ENCODE results near the gene RPL27A. TPM values are rescaled to one million over a fixed set of nuclear protein-coding genes. Genes with fewer than 3 reads are reported as not detected.

Gene RPL27A
- total and polyA plus RNA-seq, 2 donors (not counting 1 experiment from before 2014, with no cell fraction given), result 1,009 to 1,473 TPM

DNA sequence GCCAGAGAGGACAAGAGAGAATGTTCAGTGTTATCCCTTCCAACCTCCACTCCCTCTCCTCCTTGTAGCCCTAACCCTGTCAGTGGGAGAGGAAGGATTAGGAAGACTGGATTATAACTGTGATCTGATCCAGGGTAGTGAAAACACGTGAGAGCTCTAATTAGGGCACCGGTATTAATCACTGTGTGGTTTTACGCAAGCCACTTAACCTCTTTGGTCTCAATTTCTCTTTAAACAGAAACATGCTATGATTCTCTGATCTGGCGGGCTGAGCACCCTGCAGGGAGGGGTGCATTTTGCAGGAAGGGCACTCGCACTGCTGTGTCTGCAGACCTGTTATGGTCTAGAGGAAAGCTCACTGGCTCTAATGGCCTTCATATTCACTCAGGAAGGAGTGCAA is 11.5 kb downstream of the RPL27A start:
- WGBS (ENCODE audit: insufficient coverage), result 100% methylated on average over 3 of the region's 5 CpGs
- Histone ChIP-seq H3K27ac (ENCODE audit: low read length in 2 of 2) (no peak overlapping the region), H3K4me1 (ENCODE audit: control insufficient read depth in 2 of 2, insufficient read depth in 2 of 2, low read length in 2 of 2) (peaks cover 6% of the 10 kb centered on the region in 2 donors), H3K27me3 (replicated peaks in 1 of 4; ENCODE audit: control extremely low read depth in 1 of 4, control insufficient read depth in 3 of 4, insufficient read depth in 4 of 4, low read length in 3 of 4) (no peaks in the 10 kb centered on the region), H4K20me1 (ENCODE audit: control insufficient read depth, insufficient read depth, low read length, poor library complexity, severe bottlenecking) (no peaks in the 10 kb centered on the region), H3K36me3 (replicated peaks in 1 of 2; ENCODE audit: control extremely low read depth in 1 of 2, control insufficient read depth in 1 of 2, extremely low read depth in 1 of 2, insufficient read depth in 2 of 2, low read length in 1 of 2) (no peaks in the 10 kb centered on the region), H2AFZ (ENCODE audit: insufficient read depth, low read depth, low read length, poor library complexity, severe bottlenecking) (no peak overlapping the region), H3K4me2 (replicated peaks; ENCODE audit: low read depth, low read length, poor library complexity, severe bottlenecking) (no peak overlapping the region), H3K79me2 (ENCODE audit: control insufficient read depth, insufficient read depth, low read length) (peaks cover 29% of the 10 kb centered on the region), H3K9ac (ENCODE audit: low read length) (no peak overlapping the region), H3K9me3 (ENCODE audit: control extremely low read depth in 1 of 3, control insufficient read depth in 2 of 3, insufficient read depth in 1 of 3, low read length in 2 of 3) (no peaks in the 10 kb centered on the region), H3K4me3 (ENCODE audit: control extremely low read depth in 1 of 5, extremely low read depth in 1 of 5, insufficient read depth in 1 of 5, low read depth in 2 of 5, low read length in 4 of 5) (no peak overlapping the region)
- Mint-ChIP-seq H3K9me3 (ENCODE audit: insufficient read depth) (no peaks in the 10 kb centered on the region), H3K27ac (no peak overlapping the region), H3K4me3 (no peak overlapping the region), H3K27me3 (no peaks in the 10 kb centered on the region), H3K4me1 (peaks cover 10% of the 10 kb centered on the region)
- TF ChIP-seq, protein P1, sequence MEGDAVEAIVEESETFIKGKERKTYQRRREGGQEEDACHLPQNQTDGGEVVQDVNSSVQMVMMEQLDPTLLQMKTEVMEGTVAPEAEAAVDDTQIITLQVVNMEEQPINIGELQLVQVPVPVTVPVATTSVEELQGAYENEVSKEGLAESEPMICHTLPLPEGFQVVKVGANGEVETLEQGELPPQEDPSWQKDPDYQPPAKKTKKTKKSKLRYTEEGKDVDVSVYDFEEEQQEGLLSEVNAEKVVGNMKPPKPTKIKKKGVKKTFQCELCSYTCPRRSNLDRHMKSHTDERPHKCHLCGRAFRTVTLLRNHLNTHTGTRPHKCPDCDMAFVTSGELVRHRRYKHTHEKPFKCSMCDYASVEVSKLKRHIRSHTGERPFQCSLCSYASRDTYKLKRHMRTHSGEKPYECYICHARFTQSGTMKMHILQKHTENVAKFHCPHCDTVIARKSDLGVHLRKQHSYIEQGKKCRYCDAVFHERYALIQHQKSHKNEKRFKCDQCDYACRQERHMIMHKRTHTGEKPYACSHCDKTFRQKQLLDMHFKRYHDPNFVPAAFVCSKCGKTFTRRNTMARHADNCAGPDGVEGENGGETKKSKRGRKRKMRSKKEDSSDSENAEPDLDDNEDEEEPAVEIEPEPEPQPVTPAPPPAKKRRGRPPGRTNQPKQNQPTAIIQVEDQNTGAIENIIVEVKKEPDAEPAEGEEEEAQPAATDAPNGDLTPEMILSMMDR (IDR thresholded peaks at IDR 0.05), result no peak
- no peak for TF ChIP-seq EZH2 (IDR thresholded peaks at IDR 0.05; ENCODE audit: borderline replicate concordance, insufficient read depth, low read depth, low read length, poor library complexity, severe bottlenecking)
- no peak for DNase-seq
- ChIA-PET CTCF (interaction anchor here (0.7 kb wide), 1 partner anchor 364 kb away, joined by 5 read pairs; no protein-coding TSS in a partner anchor), POLR2A (no interaction called here)
- no peak for ATAC-seq (ENCODE audit: low read depth)
- intact Hi-C loops (cut with micrococcal nuclease), result no loop called here

GRCh38 chr11:8697054-8697453 is 14.5 kb downstream of the RPL27A start:
- intact Hi-C loops (cut with micrococcal nuclease), result no loop called here
- no peak overlapping the region for H3K4me2 ChIP-seq (replicated peaks; ENCODE audit: low read depth, low read length, poor library complexity, severe bottlenecking)
- Mint-ChIP-seq H3K27me3 (no peaks in the 10 kb centered on the region), H3K4me3 (no peak overlapping the region), H3K4me1 (peaks cover 12% of the 10 kb centered on the region), H3K9me3 (ENCODE audit: insufficient read depth) (no peaks in the 10 kb centered on the region), H3K27ac (no peak overlapping the region)
- H3K79me2 ChIP-seq (ENCODE audit: control insufficient read depth, insufficient read depth, low read length), result peaks cover 26% of the 10 kb centered on the region
- no peak overlapping the region for H3K4me3 ChIP-seq (ENCODE audit: control extremely low read depth in 1 of 5, extremely low read depth in 1 of 5, insufficient read depth in 1 of 5, low read depth in 2 of 5, low read length in 4 of 5)
- DNase-seq (no peak), ATAC-seq (ENCODE audit: low read depth) (no peak)
- no peak overlapping the region for H3K27ac ChIP-seq (ENCODE audit: low read length in 2 of 2)
- no peaks in the 10 kb centered on the region for H3K36me3 ChIP-seq (replicated peaks in 1 of 2; ENCODE audit: control extremely low read depth in 1 of 2, control insufficient read depth in 1 of 2, extremely low read depth in 1 of 2, insufficient read depth in 2 of 2, low read length in 1 of 2)
- no peaks in the 10 kb centered on the region for H4K20me1 ChIP-seq (ENCODE audit: control insufficient read depth, insufficient read depth, low read length, poor library complexity, severe bottlenecking)
- POLR2A ChIA-PET, result no interaction called here
- H3K9me3 ChIP-seq (ENCODE audit: control extremely low read depth in 1 of 3, control insufficient read depth in 2 of 3, insufficient read depth in 1 of 3, low read length in 2 of 3), result no peaks in the 10 kb centered on the region
- CTCF ChIA-PET, result interaction anchor here (1.3 kb wide), 1 partner anchor 50 kb away, joined by 3 read pairs; no protein-coding TSS in a partner anchor
- no peak overlapping the region for H2AFZ ChIP-seq (ENCODE audit: insufficient read depth, low read depth, low read length, poor library complexity, severe bottlenecking)
- H3K27me3 ChIP-seq (replicated peaks in 1 of 4; ENCODE audit: control extremely low read depth in 1 of 4, control insufficient read depth in 3 of 4, insufficient read depth in 4 of 4, low read length in 3 of 4), result no peaks in the 10 kb centered on the region
- 92% methylated on average over 2 of the region's 3 CpGs for WGBS (ENCODE audit: insufficient coverage)
- TF ChIP-seq EZH2 (IDR thresholded peaks at IDR 0.05; ENCODE audit: borderline replicate concordance, insufficient read depth, low read depth, low read length, poor library complexity, severe bottlenecking), result no peak
- TF ChIP-seq, protein P1 (IDR thresholded peaks at IDR 0.05), result no peak
- no peak overlapping the region for H3K9ac ChIP-seq (ENCODE audit: low read length)
- H3K4me1 ChIP-seq (ENCODE audit: control insufficient read depth in 2 of 2, insufficient read depth in 2 of 2, low read length in 2 of 2), result peaks cover 0 to 7% of the 10 kb centered on the region in 2 donors

Data from B cell (primary cell).